ENCODE data around the gene PTDSS2. TPM values are rescaled to one million over a fixed set of nuclear protein-coding genes. Genes with fewer than 3 reads are reported as not detected.

Gene PTDSS2
- total and polyA plus RNA-seq, 10 of the 15 experiments (the other 5 are each of a cell fraction or from before 2014, with no cell fraction given), result 0.39 to 21.1 (median 10.8) TPM

- TF ChIP-seq ZNF592 (IDR thresholded peaks at IDR 0.05) (peak; percentile 94), ZNF24 (IDR thresholded peaks at IDR 0.05) (0 out of 2 replicates have a peak, but pooled peaks have one; percentile 22), EGR1 (IDR thresholded peaks at IDR 0.05; ENCODE audit: borderline replicate concordance in 1 of 2, low read depth in 2 of 2, low read length in 2 of 2) (0 out of 3 replicates have a peak, but pooled peaks of 1 of the 2 experiments have one; percentile 20), BHLHE40 (IDR thresholded peaks at IDR 0.05; ENCODE audit: borderline replicate concordance in 1 of 2, low read depth in 2 of 2, low read length in 1 of 2) (peak; percentile 84 to 100), YY1 (IDR thresholded peaks at IDR 0.05; ENCODE audit: low read depth, low read length) (peak; percentile 75), RAD51 (IDR thresholded peaks at IDR 0.05) (peak; percentile 98), ZBTB4 (CRISPR knock-in tag; IDR thresholded peaks at IDR 0.05) (peak; percentile 95), ESRRA (IDR thresholded peaks at IDR 0.05; ENCODE audit: low read length) (no peak), SMARCA5 (IDR thresholded peaks at IDR 0.05) (peak; percentile 92), SMC3 (IDR thresholded peaks at IDR 0.05; ENCODE audit: borderline replicate concordance, low read length) (peak; percentile 63; the same call in 1 of the 2 replicates), RBBP5 (conservative IDR thresholded peaks at IDR 0.05) (no peak), NFIC (IDR thresholded peaks at IDR 0.05; ENCODE audit: low read depth, low read length) (no peak)
Measured at GRCh38 chr11:518463-519202, 68.6 kb downstream of the PTDSS2 start (continued).

Data from GM12878 (cell line).